ENCODE measurements around the gene CRADD.

GRCh38 chr12:93825931-93826555, 148.9 kb downstream of the CRADD start:
- TF ChIP-seq, protein P1, sequence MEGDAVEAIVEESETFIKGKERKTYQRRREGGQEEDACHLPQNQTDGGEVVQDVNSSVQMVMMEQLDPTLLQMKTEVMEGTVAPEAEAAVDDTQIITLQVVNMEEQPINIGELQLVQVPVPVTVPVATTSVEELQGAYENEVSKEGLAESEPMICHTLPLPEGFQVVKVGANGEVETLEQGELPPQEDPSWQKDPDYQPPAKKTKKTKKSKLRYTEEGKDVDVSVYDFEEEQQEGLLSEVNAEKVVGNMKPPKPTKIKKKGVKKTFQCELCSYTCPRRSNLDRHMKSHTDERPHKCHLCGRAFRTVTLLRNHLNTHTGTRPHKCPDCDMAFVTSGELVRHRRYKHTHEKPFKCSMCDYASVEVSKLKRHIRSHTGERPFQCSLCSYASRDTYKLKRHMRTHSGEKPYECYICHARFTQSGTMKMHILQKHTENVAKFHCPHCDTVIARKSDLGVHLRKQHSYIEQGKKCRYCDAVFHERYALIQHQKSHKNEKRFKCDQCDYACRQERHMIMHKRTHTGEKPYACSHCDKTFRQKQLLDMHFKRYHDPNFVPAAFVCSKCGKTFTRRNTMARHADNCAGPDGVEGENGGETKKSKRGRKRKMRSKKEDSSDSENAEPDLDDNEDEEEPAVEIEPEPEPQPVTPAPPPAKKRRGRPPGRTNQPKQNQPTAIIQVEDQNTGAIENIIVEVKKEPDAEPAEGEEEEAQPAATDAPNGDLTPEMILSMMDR (IDR thresholded peaks at IDR 0.05), result no peak
- no peak for TF ChIP-seq EZH2 (IDR thresholded peaks at IDR 0.05; ENCODE audit: borderline replicate concordance, insufficient read depth, low read depth, low read length, poor library complexity, severe bottlenecking)
